Vagina (tissue), 2 donors: ENCODE data around the gene GEMIN7. TPM values are rescaled to one million over a fixed set of nuclear protein-coding genes. Genes with fewer than 3 reads are reported as not detected.

Experiments used
- DNase-seq, 2 donors: peaks; one replicate each; pipeline ENCODE4 v3.0.0-alpha.2; 2017; ENCODE audit errors: extremely low spot score in 2 of 2
- H3K27ac ChIP-seq: fragments of 200-600 bp; sonication (generic); one replicate; pipeline ENCODE4 v1.5.1; 2019
- H3K27me3 ChIP-seq: fragments of 200-600 bp; sonication (generic); one replicate; pipeline ENCODE4 v1.5.1; 2019
- H3K36me3 ChIP-seq, 2 donors: fragments of 200-600 bp; sonication (generic); one replicate each; pipeline ENCODE4 v1.5.1; 2017 to 2019
- H3K4me1 ChIP-seq: fragments of 200-600 bp; sonication (generic); one replicate; pipeline ENCODE4 v1.5.1; 2019
- H3K4me3 ChIP-seq, 2 donors: fragments of 200-600 bp; sonication (generic); 1 replicate in 1 of 2; 2 replicates in 1 of 2; pipeline ENCODE4 v1.5.1; 2016 to 2019
- H3K9me3 ChIP-seq: fragments of 200-600 bp; sonication (generic); one replicate; pipeline ENCODE4 v1.5.1; 2019
- POLR2A ChIP-seq, 2 donors: fragments of 450-650 bp; IDR thresholded peaks; one replicate each; pipeline ENCODE4 v1.6.1; 2017; ENCODE audit warnings: antibody characterized with exemption in 2 of 2, mild to moderate bottlenecking in 2 of 2, moderate library complexity in 2 of 2
- POLR2AphosphoS5 ChIP-seq, 2 donors: sonication (generic); formaldehyde crosslinking; IDR thresholded peaks; one replicate each; pipeline ENCODE4 v1.9.0; 2017; ENCODE audit warnings: antibody characterized with exemption in 2 of 2, mild to moderate bottlenecking in 2 of 2, low read depth in 1 of 2; ENCODE audit not compliant: insufficient read depth in 1 of 2
- intact Hi-C: fragments of 100-400 bp; cut with DNase I; formaldehyde crosslinking; loops from one replicate; pipeline ENCODE4 v1.15.1; 2023
- total RNA-seq: library from RNA; depleted of rRNA; stranded (reverse); fragments of >200 nt; gene quantifications from one replicate; pipeline ENCODE4 v1.2.3, GENCODE V29; 2016
- TF ChIP-seq, protein P1 (sequence below), 3 experiments: fragments of 450-650 bp in 2 of 3; fragments of 200-600 bp in 1 of 3; sonication (generic) in 1 of 3; IDR thresholded peaks; one replicate each; pipeline ENCODE4 v1.5.1; 2017 to 2019; ENCODE audit warnings: antibody characterized with exemption in 3 of 3, mild to moderate bottlenecking in 2 of 3, moderate library complexity in 2 of 3

The GEMIN7 gene
- total RNA-seq, 1 donor from 2014 or later: 42.0 TPM

DNA sequence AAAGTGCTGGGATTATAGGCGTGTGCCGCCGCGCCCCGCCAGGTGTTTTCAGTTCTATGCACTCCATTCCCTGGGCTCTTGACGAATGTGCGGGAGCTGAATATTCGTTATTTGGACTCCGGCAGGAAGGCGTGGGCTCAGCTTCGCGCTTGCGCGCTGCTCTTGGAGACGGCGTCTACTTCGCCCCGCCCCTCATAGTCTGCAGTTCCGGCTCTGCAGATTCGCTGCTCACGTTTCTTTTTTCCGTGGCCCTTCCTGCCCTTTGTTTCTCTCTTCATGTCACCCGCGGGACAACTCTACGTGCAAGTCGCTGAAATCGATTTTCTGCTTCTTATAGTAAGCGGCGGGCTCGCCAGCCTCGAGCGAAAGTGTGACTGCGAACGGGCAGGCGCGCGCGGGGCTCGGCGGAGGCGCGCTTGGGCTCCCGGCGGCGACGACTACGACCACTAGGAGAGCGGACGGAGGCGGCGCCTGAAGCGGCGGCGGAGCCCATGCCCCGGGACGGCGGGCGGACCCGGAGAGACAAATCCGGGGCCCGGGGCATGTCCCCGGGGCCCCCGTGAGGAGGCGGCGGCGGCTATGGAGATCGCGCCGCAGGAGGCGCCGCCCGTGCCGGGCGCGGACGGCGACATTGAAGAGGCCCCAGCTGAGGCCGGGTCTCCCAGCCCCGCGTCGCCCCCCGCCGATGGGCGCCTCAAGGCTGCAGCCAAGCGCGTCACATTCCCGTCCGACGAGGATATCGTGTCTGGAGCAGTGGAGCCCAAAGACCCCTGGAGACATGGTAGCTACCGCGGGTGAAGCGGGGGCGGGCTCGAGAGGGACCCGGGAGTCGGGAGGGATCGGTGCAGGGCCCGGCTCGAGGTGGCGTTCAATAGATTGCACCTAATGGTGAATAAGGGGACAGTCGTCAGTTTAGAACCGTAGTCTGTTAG lies 14.0 kb downstream of the GEMIN7 start, which contains the start of gene PPP1R37:
TSS of gene PPP1R37 (plus strand) at position 433 of the 932 bp plus-strand sequence. CDS start at position 580, 147 bp downstream.
- Histone ChIP-seq H3K4me3 (peak within 1 kb of the TSS; percentile 74 to 95), H3K27me3 (no peaks in the 10 kb centered on the region), H3K27ac (peak within 1 kb of the TSS; percentile 85), H3K9me3 (no peaks in the 10 kb centered on the region), H3K4me1 (peaks cover 55% of the 10 kb centered on the region), H3K36me3 (peaks cover 0 to 19% of the 10 kb centered on the region in 2 donors)
- TF ChIP-seq POLR2AphosphoS5 (IDR thresholded peaks at IDR 0.05; ENCODE audit: insufficient read depth in 1 of 2, low read depth in 1 of 2): peak; percentile 86 to 96
- TF ChIP-seq POLR2A (IDR thresholded peaks at IDR 0.05): peak in 1 of 2 donors; percentile 14
- TF ChIP-seq, protein P1, sequence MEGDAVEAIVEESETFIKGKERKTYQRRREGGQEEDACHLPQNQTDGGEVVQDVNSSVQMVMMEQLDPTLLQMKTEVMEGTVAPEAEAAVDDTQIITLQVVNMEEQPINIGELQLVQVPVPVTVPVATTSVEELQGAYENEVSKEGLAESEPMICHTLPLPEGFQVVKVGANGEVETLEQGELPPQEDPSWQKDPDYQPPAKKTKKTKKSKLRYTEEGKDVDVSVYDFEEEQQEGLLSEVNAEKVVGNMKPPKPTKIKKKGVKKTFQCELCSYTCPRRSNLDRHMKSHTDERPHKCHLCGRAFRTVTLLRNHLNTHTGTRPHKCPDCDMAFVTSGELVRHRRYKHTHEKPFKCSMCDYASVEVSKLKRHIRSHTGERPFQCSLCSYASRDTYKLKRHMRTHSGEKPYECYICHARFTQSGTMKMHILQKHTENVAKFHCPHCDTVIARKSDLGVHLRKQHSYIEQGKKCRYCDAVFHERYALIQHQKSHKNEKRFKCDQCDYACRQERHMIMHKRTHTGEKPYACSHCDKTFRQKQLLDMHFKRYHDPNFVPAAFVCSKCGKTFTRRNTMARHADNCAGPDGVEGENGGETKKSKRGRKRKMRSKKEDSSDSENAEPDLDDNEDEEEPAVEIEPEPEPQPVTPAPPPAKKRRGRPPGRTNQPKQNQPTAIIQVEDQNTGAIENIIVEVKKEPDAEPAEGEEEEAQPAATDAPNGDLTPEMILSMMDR (IDR thresholded peaks at IDR 0.05): peak in 1 of 3 experiments; percentile 26
- peak in 1 of 2 donors; percentile 95 for DNase-seq
- intact Hi-C loops: loop anchor here (5.0 kb wide), 1 partner anchor 201 kb away; the partner anchor contains the start of gene TOMM40

GRCh38 chr19:45094137-45094536 lies 15.1 kb downstream of the GEMIN7 start:
- TF ChIP-seq, protein P1 (IDR thresholded peaks at IDR 0.05): no peak
- TF ChIP-seq POLR2A (IDR thresholded peaks at IDR 0.05): no peak
- TF ChIP-seq POLR2AphosphoS5 (IDR thresholded peaks at IDR 0.05; ENCODE audit: insufficient read depth in 1 of 2, low read depth in 1 of 2): no peak
- intact Hi-C loops: loop anchor here (5.0 kb wide), 1 partner anchor 202 kb away; the partner anchor contains the start of gene TOMM40
- Histone ChIP-seq H3K27ac (no peak overlapping the region), H3K9me3 (no peaks in the 10 kb centered on the region), H3K36me3 (peaks cover 0 to 11% of the 10 kb centered on the region in 2 donors), H3K4me3 (peak overlapping the region; percentile 74 to 95), H3K4me1 (peaks cover 66% of the 10 kb centered on the region), H3K27me3 (no peaks in the 10 kb centered on the region)
- no peak for DNase-seq

- intact Hi-C loops: loop anchor here (5.0 kb wide), 1 partner anchor 202 kb away; the partner anchor contains the start of gene TOMM40
- Histone ChIP-seq H3K4me1 (peaks cover 72% of the 10 kb centered on the region), H3K27me3 (no peaks in the 10 kb centered on the region), H3K9me3 (no peaks in the 10 kb centered on the region), H3K4me3 (no peak overlapping the region), H3K36me3 (peaks cover 0 to 11% of the 10 kb centered on the region in 2 donors), H3K27ac (no peak overlapping the region)
- DNase-seq: no peak
- TF ChIP-seq, protein P1 (IDR thresholded peaks at IDR 0.05): no peak
- TF ChIP-seq POLR2A (IDR thresholded peaks at IDR 0.05) (no peak), POLR2AphosphoS5 (IDR thresholded peaks at IDR 0.05; ENCODE audit: insufficient read depth in 1 of 2, low read depth in 1 of 2) (no peak)
Observed at GRCh38 chr19:45094707-45095106, 15.6 kb downstream of the GEMIN7 start.

- DNase-seq: no peak
- no peak overlapping the region for H3K4me3 ChIP-seq
- H3K27ac ChIP-seq: no peak overlapping the region
- no peaks in the 10 kb centered on the region for H3K9me3 ChIP-seq
- H3K36me3 ChIP-seq: peaks cover 0 to under 1% of the 10 kb centered on the region in 2 donors
- no peaks in the 10 kb centered on the region for H3K27me3 ChIP-seq
- H3K4me1 ChIP-seq: peaks cover 79% of the 10 kb centered on the region
- intact Hi-C loops: no loop called here
- TF ChIP-seq POLR2AphosphoS5 (IDR thresholded peaks at IDR 0.05; ENCODE audit: insufficient read depth in 1 of 2, low read depth in 1 of 2) (no peak), POLR2A (IDR thresholded peaks at IDR 0.05) (no peak)
- TF ChIP-seq, protein P1 (IDR thresholded peaks at IDR 0.05): no peak
Observed at GRCh38 chr19:45095496-45096413, 16.7 kb downstream of the GEMIN7 start.
